Measurements from ENCODE around the gene WBP1L.
"Not testable (repeated sequence)": the region's sequence is repeated elsewhere in the genome, so short reads cannot be mapped to it uniquely, and the experiment has no call there.

The WBP1L gene

DNA sequence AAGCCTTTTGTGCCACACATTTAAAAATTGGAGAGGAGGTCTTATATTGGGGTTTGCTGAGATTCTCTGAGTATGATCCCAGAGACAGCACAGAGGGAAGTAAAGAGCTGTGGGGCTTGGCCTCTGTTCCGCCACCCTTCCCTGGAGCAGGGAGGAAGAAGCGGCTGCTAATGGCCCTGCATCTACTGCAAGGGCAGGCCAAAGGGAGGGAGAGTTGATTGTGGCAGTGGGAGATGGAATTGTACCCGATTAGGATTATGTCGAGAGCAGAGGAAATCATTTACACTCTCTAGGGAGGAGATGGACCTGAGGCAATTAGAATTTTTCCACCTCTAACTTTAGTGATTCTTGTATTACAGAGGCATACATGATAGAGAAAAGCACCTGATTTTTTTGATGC lies 64.6 kb downstream of the WBP1L start:
- DNase-seq (ENCODE audit: low read depth, low spot score), result no peak

- DNase-seq (ENCODE audit: low read depth, low spot score), result no peak
Observed at GRCh38 chr10:102811346-102811745, 67.6 kb downstream of the WBP1L start.

GRCh38 chr10:102812231-102812876 lies 68.6 kb downstream of the WBP1L start:
- DNase-seq (ENCODE audit: low read depth, low spot score), result no peak

GRCh38 chr10:102813017-102813541 lies 69.3 kb downstream of the WBP1L start:
- DNase-seq (ENCODE audit: low read depth, low spot score), result no peak

- peak; percentile 40 for DNase-seq (ENCODE audit: low read depth, low spot score)
Observed at GRCh38 chr10:102813734-102814452, 70.1 kb downstream of the WBP1L start.

GRCh38 chr10:102814453-102814871 lies 70.7 kb downstream of the WBP1L start:
- DNase-seq (ENCODE audit: low read depth, low spot score), result peak; percentile 60

- peak; percentile 63 for DNase-seq (ENCODE audit: low read depth, low spot score)
Observed at GRCh38 chr10:102814873-102815661, 71.3 kb downstream of the WBP1L start.

DNA sequence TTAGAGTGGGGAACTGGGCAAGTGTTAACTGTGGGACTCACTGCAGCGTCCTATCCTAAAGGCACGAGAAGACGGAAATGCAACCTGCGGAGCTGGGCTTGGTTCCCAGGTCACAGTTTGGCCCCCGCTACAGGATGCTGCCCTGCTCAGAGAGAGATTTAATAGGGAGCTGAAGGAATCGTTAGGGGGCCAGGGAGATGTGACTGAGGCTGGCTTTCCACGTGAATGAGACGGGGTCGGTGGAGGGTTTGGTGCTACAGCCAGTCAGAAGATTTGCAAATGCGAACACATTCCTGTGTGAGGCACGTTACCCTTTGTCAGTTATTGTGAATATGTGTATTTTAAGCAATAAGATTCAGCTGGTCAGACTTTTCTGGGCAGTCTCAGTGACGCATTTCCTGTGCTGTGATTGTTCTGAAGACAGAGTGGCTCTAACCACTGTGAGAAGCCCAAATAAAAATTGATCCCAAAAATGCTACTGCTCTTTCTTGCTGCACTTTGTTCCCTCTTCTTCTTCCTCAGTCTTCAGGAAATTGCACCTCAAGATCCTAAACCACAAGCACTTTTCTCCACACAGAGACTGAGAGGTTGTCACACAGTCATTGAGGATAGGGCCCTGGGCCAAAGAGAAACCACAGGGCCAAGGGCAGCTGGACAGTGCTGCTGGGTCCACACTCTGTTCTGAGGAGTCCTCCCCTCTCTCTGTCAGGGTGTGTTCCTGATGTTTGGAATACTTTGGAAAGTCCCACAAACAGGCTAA lies 72.2 kb downstream of the WBP1L start:
- no peak for DNase-seq (ENCODE audit: low read depth, low spot score)

DNA sequence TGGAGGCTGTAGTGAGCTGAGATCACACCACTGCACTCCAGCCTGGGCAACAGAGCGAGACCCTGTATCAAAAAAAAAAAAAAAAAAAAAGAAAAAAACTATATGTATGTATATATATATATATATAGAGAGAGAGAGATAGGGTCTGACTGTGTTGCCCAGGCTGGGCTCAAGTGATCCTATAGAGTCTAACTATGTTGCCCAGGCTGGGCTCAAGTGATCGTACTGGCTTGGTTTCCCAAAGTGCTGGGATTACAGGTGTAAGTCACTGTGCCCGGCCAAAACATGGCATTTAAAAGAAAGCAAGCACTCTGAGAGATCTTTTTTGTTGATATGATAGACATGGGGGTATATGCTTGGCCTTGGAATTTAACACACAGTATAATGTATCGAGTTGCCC lies 73.4 kb downstream of the WBP1L start:
- no peak for DNase-seq (ENCODE audit: low read depth, low spot score)

DNA sequence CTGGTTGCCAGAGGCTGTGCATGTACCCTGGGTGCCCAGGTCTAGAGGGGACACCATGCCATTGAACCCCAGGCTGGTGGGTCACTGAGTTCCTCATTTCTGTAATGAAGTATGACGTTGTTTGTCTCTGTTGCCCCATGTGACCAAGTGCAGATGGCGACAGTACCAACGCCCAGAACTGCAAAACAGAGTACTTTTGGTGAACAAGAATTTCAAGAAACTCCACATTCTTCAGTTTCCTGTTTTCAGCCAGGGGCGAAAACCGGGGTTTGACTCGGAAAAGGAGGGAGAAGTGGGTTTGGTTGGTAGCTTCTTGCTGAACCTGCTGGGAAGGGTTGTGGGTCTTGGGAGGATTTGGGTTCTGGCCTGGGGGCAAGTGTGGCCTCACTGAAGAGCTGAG lies 75.3 kb downstream of the WBP1L start:
- DNase-seq (ENCODE audit: low read depth, low spot score), result peak; percentile 92

- not testable (repeated sequence) for DNase-seq (ENCODE audit: low read depth, low spot score)
Observed at GRCh38 chr10:102820008-102820407, 76.3 kb downstream of the WBP1L start.

DNA sequence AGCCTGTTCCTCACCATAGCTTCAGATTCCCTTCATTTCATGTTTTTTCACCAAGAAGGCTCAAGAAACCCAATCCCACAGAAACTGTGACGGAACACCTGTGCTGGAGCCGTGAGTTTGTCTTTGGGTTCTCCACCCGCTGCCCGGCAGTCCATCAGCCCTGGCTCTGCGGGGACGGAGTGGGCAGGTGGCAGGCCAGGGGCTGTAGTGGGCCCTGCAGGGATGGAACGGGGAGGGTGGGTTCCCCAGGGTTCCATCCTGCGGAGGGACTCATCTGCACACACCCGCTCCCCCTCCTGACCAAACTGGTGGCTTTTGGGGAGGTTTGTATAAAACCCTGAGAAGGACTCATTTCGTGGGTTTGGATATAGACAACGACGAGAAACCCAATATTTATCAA lies 78.5 kb downstream of the WBP1L start:
- DNase-seq (ENCODE audit: low read depth, low spot score), result no peak

GRCh38 chr10:102824664-102825063 lies 80.9 kb downstream of the WBP1L start:
- DNase-seq (ENCODE audit: low read depth, low spot score), result no peak

- DNase-seq (ENCODE audit: low read depth, low spot score), result no peak
Observed at GRCh38 chr10:102826148-102826796, 82.5 kb downstream of the WBP1L start.

- no peak for DNase-seq (ENCODE audit: low read depth, low spot score)
Observed at GRCh38 chr10:102827597-102827975, 83.8 kb downstream of the WBP1L start.

GRCh38 chr10:102831322-102832071 lies 87.7 kb downstream of the WBP1L start:
- no peak for DNase-seq (ENCODE audit: low read depth, low spot score)

DNA sequence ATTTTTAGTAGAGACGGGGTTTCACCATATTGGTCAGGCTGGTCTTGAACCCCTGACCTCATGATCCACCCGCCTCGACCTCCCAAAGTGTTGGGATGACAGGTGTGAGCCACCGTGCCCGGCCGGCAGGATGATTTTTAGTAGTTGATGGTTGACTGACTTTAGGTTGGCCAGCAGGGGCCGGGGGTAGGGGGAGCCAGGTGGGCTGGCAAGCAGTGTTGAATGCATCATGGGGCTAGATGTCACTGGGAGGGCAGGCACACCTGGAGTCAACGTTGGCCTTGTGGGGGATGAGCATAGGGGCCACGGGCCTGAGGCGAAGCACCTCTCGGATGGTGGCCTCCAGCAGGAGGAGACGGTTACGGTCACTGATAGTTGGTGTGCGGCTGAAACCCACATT lies 88.5 kb downstream of the WBP1L start:
- DNase-seq (ENCODE audit: low read depth, low spot score), result no peak

DNA sequence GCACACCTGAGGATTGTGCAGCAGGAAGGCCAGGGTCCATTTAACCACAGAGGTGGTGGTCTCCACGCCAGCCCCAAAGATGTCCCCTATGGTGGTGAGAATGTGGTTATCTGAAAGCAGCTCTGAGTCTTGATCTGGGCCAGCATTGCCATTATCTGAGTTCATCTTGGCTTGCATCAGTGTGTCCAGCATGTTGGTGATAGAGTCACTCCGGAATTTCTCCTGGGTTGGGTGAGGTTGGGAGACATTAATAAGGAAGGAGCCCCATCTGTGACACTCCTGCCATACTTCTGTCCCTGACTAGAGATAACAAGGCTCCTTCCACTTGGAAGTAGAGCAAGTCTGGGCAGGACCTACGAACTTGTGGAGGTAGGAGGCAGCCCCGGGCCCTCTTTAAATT lies 89.2 kb downstream of the WBP1L start:
- DNase-seq (ENCODE audit: low read depth, low spot score), result no peak

DNA sequence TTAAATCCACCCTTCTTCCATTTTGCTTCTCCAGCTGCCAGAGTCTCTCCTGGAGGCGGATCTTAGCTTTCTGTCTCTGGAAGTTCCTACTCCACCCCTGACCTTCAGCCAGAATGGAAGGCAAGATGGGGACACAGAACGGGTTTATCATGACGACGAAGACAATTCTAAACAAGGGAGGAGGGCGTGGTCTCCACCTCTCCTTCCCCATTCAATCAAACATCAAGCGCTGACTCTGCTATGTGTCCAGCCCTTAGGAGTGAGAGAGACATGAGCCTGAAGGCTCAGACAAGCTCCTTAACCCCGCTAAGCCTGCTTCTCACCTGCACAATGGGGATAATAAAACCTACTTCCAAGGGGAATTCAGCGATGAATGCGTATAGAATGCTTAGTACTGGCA lies 90.4 kb downstream of the WBP1L start:
- DNase-seq (ENCODE audit: low read depth, low spot score), result peak; percentile 71

DNA sequence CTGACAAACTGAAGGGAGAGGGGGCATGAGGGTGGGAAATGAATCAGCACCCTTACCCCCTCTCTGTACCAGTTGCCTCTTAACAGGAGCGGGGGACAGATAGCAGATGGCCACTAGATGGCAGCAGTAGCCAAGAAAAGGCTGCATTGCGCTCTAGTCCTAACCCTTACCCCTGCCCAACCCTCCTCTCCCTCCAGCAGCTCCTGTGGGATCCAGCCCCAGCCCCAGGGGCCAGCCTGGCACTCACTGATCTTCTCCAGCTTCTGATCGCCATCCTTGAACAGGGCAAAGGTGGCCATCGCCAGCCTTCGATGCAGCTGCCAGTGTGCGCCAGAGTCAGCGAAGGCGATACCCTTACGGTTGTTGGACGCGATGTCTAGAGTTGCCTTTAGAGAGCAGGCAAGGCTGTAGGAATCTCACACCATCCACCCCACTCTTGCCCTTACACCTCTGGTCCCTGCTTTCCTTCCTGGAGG lies 91.3 kb downstream of the WBP1L start:
- DNase-seq (ENCODE audit: low read depth, low spot score), result peak; percentile 94
